ENCODE data around the gene ZNF766.

Gene ZNF766

DNA sequence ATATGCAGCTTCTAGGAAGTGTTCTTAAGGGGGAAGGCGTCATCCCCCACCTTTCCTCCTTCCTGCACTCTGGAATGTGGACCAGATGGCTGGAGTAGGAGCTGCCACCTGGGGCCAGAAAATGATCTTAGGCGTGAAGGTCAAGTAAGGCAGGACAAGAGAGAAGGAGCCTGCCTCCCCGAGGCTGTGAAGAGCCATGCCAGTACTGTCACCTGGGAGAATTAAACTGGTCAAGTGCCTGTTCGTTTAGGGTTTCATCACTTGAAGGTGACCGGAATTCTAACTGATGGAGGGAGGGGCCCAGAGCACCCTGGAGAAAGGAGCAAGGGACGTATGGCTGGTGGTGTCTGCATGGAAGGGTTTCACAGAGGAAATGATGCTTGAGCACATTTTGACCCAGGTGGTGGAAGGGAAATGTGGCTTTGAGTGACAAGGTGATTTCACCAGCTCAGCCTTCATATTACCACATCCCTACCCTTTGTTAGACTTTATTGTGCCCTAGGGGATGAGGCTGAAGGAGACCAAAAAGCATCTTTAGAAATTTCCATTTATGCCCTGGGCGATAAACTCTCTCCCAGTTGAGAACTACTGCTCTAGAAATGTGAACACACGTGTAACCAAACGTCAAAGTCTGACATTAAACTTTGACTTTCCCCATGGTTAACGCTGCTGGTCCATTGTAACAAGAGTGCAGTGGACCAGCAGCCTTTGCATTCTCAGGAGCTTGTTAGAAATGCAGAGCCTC is 42.0 kb upstream of the ZNF766 start:
- in situ Hi-C loops (cut with HindIII; ENCODE audit: low sequenced_read_pairs) = no loop called here
- DNase-seq (ENCODE audit: low read depth, low spot score) = no peak
- TF ChIP-seq, protein P1, sequence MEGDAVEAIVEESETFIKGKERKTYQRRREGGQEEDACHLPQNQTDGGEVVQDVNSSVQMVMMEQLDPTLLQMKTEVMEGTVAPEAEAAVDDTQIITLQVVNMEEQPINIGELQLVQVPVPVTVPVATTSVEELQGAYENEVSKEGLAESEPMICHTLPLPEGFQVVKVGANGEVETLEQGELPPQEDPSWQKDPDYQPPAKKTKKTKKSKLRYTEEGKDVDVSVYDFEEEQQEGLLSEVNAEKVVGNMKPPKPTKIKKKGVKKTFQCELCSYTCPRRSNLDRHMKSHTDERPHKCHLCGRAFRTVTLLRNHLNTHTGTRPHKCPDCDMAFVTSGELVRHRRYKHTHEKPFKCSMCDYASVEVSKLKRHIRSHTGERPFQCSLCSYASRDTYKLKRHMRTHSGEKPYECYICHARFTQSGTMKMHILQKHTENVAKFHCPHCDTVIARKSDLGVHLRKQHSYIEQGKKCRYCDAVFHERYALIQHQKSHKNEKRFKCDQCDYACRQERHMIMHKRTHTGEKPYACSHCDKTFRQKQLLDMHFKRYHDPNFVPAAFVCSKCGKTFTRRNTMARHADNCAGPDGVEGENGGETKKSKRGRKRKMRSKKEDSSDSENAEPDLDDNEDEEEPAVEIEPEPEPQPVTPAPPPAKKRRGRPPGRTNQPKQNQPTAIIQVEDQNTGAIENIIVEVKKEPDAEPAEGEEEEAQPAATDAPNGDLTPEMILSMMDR (IDR thresholded peaks at IDR 0.05; ENCODE audit: low read depth, low read length) = no peak

DNA sequence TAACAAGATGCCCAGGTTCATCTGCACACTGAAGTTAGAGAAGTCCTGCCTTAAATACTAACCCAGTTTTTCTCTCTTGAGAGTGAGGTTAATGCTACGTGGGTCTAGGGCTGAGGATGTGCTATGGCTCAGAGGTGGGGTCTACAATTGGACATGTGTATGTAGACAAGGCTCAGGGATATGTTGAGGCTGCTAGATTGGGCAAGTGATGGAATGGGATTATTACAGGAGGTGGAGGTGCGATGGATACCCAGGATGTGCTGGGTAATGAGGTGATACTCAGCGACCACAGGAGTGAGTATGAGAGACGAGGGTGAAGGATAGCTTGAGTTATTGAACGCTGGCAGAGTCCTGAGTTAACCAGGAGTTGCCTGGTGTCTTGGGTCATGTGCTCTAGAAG is 41.4 kb upstream of the ZNF766 start:
- no peak overlapping the region for H3K4me3 ChIP-seq (ENCODE audit: low read depth, low read length)
- in situ Hi-C loops (cut with HindIII; ENCODE audit: low sequenced_read_pairs) = no loop called here
- TF ChIP-seq, protein P1 (IDR thresholded peaks at IDR 0.05; ENCODE audit: low read depth, low read length) = no peak
- no peak for DNase-seq (ENCODE audit: low read depth, low spot score)

More for the DNA sequence above, 42.0 kb upstream of the ZNF766 start:
- H3K4me3 ChIP-seq (ENCODE audit: low read depth, low read length) = no peak overlapping the region

DNA sequence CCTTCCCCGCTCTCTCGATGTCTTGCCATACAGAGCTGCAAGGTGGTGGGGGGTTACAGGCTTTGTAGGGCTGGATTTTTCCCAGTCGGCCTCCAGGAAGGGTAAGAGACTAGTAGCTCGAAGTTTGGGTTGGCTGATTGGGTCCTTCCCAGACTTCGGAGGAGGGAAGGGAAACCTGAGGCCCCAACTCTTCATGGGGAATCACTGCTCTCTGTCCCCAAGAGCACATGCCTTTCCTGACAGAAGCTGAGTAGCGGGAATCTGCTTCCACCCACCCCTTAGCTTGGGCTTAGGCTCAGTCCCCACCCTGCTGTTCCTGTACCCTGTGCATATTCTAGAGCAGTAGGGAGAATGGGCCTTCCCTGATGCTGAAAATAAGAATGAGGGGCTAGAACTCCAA is 39.9 kb upstream of the ZNF766 start:
- no peak overlapping the region for H3K4me3 ChIP-seq (ENCODE audit: low read depth, low read length)
- in situ Hi-C loops (cut with HindIII; ENCODE audit: low sequenced_read_pairs) = no loop called here
- no peak for DNase-seq (ENCODE audit: low read depth, low spot score)
- TF ChIP-seq, protein P1 (IDR thresholded peaks at IDR 0.05; ENCODE audit: low read depth, low read length) = no peak

DNA sequence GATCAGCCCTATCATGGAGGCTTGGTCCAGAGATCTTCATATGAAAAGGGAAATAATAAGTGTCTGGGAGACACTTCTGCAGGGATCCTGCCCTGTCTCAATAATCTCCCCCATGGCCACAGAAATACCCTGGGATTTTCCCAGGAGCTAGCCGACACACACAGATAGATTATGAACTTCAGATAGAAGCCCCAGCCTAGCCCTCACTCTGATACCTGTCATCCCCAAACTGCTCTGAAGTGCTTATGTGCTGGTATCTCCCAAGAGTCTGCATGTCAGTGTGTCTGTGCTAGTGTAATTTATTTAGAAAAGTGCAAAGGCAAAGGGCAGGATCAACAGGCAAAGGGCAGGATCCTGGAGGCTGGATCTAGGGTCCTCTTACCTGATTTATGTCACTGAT is 38.7 kb upstream of the ZNF766 start:
- TF ChIP-seq, protein P1 (IDR thresholded peaks at IDR 0.05; ENCODE audit: low read depth, low read length) = no peak
- no peak overlapping the region for H3K4me3 ChIP-seq (ENCODE audit: low read depth, low read length)
- no peak for DNase-seq (ENCODE audit: low read depth, low spot score)
- in situ Hi-C loops (cut with HindIII; ENCODE audit: low sequenced_read_pairs) = no loop called here

DNA sequence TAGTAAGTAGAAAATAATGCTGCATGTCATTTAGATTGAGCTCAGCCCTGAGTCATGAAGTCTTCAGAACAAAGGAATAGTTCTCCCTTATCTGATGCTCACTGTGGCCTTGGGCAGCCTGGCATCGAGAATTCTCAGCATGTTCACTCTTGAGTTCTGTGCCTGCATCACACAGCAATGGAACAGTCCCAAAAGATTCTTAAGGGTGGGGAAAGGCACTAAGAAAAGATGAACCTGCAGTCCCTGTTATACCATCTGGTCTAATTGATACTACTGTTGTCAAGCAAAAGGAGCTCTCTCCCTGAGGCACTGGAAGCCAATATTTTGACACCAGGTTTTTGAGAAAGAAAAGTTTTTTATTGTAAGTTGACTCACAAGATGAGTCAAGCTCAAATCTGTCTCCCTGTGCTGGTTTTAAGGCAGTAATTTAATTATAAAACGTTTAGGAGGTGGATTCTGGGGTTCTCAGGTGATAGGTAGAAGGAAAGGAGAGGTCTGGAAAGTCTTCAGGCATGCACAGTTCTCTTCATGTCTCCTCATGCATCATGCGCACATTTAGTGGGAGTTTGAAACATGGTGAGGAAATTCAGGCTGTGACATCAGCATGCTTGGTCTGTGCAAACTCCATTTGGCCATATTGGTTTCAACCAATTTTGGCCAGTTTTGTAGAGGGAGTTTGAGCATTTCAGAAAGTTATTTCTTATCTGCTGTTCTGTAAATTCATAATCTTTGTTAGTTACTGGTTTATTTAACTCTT is 38.1 kb upstream of the ZNF766 start:
- no peak overlapping the region for H3K4me3 ChIP-seq (ENCODE audit: low read depth, low read length)
- DNase-seq (ENCODE audit: low read depth, low spot score) = no peak
- in situ Hi-C loops (cut with HindIII; ENCODE audit: low sequenced_read_pairs) = no loop called here
- TF ChIP-seq, protein P1 (IDR thresholded peaks at IDR 0.05; ENCODE audit: low read depth, low read length) = no peak

DNA sequence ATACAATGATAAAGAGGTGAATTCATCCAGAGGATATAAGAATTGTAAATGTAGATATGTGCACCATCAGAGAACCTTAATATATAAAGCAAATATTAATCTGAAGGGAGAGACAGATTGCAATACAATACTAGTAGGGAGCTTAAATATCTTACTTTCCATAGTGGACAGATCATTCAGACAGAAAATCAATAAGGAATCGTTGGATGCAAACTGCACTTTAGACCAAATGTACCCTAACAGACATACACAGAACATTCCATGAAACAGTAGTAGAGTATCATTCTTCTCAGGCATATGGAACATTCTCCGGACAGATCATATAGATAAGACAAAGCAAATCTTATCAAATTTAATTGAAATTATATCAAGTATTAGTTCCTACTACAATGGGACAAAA is 35.0 kb upstream of the ZNF766 start:
- no peak for DNase-seq (ENCODE audit: low read depth, low spot score)
- TF ChIP-seq, protein P1 (IDR thresholded peaks at IDR 0.05; ENCODE audit: low read depth, low read length) = no peak
- H3K4me3 ChIP-seq (ENCODE audit: low read depth, low read length) = no peak overlapping the region
- in situ Hi-C loops (cut with HindIII; ENCODE audit: low sequenced_read_pairs) = no loop called here
